H9 (cell line): ENCODE data around the gene NAA15. TPM values are rescaled to one million over a fixed set of nuclear protein-coding genes. Genes with fewer than 3 reads are reported as not detected.

Experiments used
- DNase-seq: peaks from one replicate; pipeline ENCODE4 v3.0.0-alpha.2; 2017
- H2AFZ ChIP-seq: one replicate; pipeline ENCODE4 v1.6.1; 2013; ENCODE audit warnings: mild to moderate bottlenecking, low read length, control low read depth, moderate library complexity
- H2AK5ac ChIP-seq: 2 replicates; pipeline ENCODE4 v1.6.1; 2013; ENCODE audit warnings: low read length, control low read depth, mixed read lengths; ENCODE audit not compliant: insufficient read length
- H2BK120ac ChIP-seq: one replicate; pipeline ENCODE4 v1.6.1; 2013; ENCODE audit warnings: low read depth, mild to moderate bottlenecking, low read length, control low read depth, inconsistent platforms; ENCODE audit not compliant: poor library complexity, severe bottlenecking
- H2BK12ac ChIP-seq: 2 replicates; pipeline ENCODE4 v1.6.1; 2013; ENCODE audit warnings: low read length, control low read depth, mixed read lengths, low read depth; ENCODE audit not compliant: insufficient read length
- H2BK15ac ChIP-seq: 2 replicates; pipeline ENCODE4 v1.6.1; 2013; ENCODE audit warnings: low read depth, low read length, control low read depth
- H2BK20ac ChIP-seq: one replicate; pipeline ENCODE4 v1.6.1; 2013; ENCODE audit warnings: low read depth, mild to moderate bottlenecking, low read length, control low read depth, inconsistent platforms; ENCODE audit not compliant: poor library complexity, severe bottlenecking
- H2BK5ac ChIP-seq: 2 replicates; pipeline ENCODE4 v1.6.1; 2013; ENCODE audit warnings: low read length, control low read depth, mixed read lengths; ENCODE audit not compliant: insufficient read length
- H3K14ac ChIP-seq: 2 replicates; pipeline ENCODE4 v1.6.1; 2013; ENCODE audit warnings: low read length, control low read depth; ENCODE audit not compliant: insufficient read depth
- H3K18ac ChIP-seq: 2 replicates; pipeline ENCODE4 v1.6.1; 2013; ENCODE audit warnings: low read depth, mild to moderate bottlenecking, mixed read lengths, low read length, control low read depth; ENCODE audit not compliant: insufficient read length
- H3K23ac ChIP-seq: 2 replicates; pipeline ENCODE4 v1.6.1; 2013; ENCODE audit warnings: low read length, control low read depth, mixed read lengths, low read depth; ENCODE audit not compliant: insufficient read length
- H3K23me2 ChIP-seq: 2 replicates; pipeline ENCODE4 v1.6.1; 2013; ENCODE audit warnings: low read depth, mild to moderate bottlenecking, mixed read lengths, low read length, control low read depth; ENCODE audit not compliant: insufficient read length, poor library complexity, severe bottlenecking
- H3K27ac ChIP-seq: 2 replicates; pipeline ENCODE4 v1.5.1; 2013; ENCODE audit warnings: low read length, control low read depth, mixed read lengths, low read depth; ENCODE audit not compliant: insufficient read length
- H3K27me3 ChIP-seq: 2 replicates; pipeline ENCODE4 v1.6.1; 2013; ENCODE audit warnings: low read length, control low read depth, inconsistent platforms; ENCODE audit not compliant: insufficient read depth
- H3K4ac ChIP-seq: 2 replicates; pipeline ENCODE4 v1.6.1; 2013; ENCODE audit warnings: low read depth, mild to moderate bottlenecking, control low read depth, inconsistent platforms, low read length, moderate library complexity
- H3K4me1 ChIP-seq: 2 replicates; pipeline ENCODE4 v1.6.1; 2013; ENCODE audit warnings: low read length, control low read depth, inconsistent platforms; ENCODE audit not compliant: insufficient read depth
- H3K4me2 ChIP-seq: 2 replicates; pipeline ENCODE4 v1.6.1; 2013; ENCODE audit warnings: low read length, control low read depth, mixed read lengths; ENCODE audit not compliant: insufficient read length, insufficient read depth
- H3K56ac ChIP-seq: 2 replicates; pipeline ENCODE4 v1.6.1; 2013; ENCODE audit warnings: low read depth, mild to moderate bottlenecking, mixed read lengths, low read length, control low read depth; ENCODE audit not compliant: insufficient read length
- H3K79me1 ChIP-seq: 2 replicates; pipeline ENCODE4 v1.6.1; 2013; ENCODE audit warnings: low read depth, mild to moderate bottlenecking, moderate library complexity, low read length, control low read depth, inconsistent platforms; ENCODE audit not compliant: insufficient read depth, poor library complexity, severe bottlenecking
- H3K79me2 ChIP-seq: 2 replicates; pipeline ENCODE4 v1.6.1; 2013; ENCODE audit warnings: low read length, control low read depth, inconsistent platforms; ENCODE audit not compliant: insufficient read depth
- H3K9ac ChIP-seq: 2 replicates; pipeline ENCODE4 v1.6.1; 2013; ENCODE audit warnings: low read length, control low read depth, mixed read lengths; ENCODE audit not compliant: insufficient read length; ENCODE audit errors: extremely low read depth
- H3K9me3 ChIP-seq: one replicate; pipeline ENCODE4 v1.6.1; 2013; ENCODE audit warnings: low read depth, low read length, inconsistent platforms; ENCODE audit not compliant: control insufficient read depth
- H3T11ph ChIP-seq: one replicate; pipeline ENCODE4 v1.6.1; 2013; ENCODE audit warnings: mild to moderate bottlenecking, low read length, control low read depth, inconsistent platforms
- H4K20me1 ChIP-seq: one replicate; pipeline ENCODE4 v1.6.1; 2013; ENCODE audit not compliant: control insufficient read depth, insufficient read length, insufficient read depth
- H4K5ac ChIP-seq: 2 replicates; pipeline ENCODE4 v1.6.1; 2013; ENCODE audit warnings: low read depth, mild to moderate bottlenecking, mixed read lengths, low read length, control low read depth; ENCODE audit not compliant: insufficient read length
- H4K8ac ChIP-seq: replicated peaks from 2 replicates; pipeline ENCODE4 v1.6.1; 2013; ENCODE audit warnings: low read length, control low read depth, mixed read lengths, low read depth; ENCODE audit not compliant: insufficient read length
- H4K91ac ChIP-seq: 2 replicates; pipeline ENCODE4 v1.6.1; 2013; ENCODE audit warnings: low read depth, mild to moderate bottlenecking, moderate library complexity, mixed read lengths, low read length, control low read depth; ENCODE audit not compliant: insufficient read length
- H3K27ac Mint-ChIP-seq, 3 experiments: 2 replicates in 2 of 3; 3 replicates in 1 of 3; pipeline ENCODE4 v1.8.0; 2020 to 2021; ENCODE audit warnings: mixed read lengths in 3 of 3, mild to moderate bottlenecking in 1 of 3, moderate library complexity in 1 of 3
- H3K27me3 Mint-ChIP-seq: 2 replicates; pipeline ENCODE4 v1.8.0; 2021; ENCODE audit warnings: low read depth, mild to moderate bottlenecking, moderate library complexity, mixed read lengths
- H3K36me3 Mint-ChIP-seq, 3 experiments: 2 replicates in 2 of 3; 3 replicates in 1 of 3; pipeline ENCODE4 v1.8.0; 2020 to 2021; ENCODE audit warnings: low read depth in 3 of 3, mixed read lengths in 3 of 3; ENCODE audit not compliant: insufficient read depth in 1 of 3
- H3K4me1 Mint-ChIP-seq, 2 experiments: 2 replicates each; pipeline ENCODE4 v1.8.0; 2020; ENCODE audit warnings: mixed read lengths in 2 of 2
- H3K4me3 Mint-ChIP-seq, 2 experiments: 2 replicates in 1 of 2; 3 replicates in 1 of 2; pipeline ENCODE4 v1.8.0; 2020 to 2021; ENCODE audit warnings: mild to moderate bottlenecking in 2 of 2, mixed read lengths in 2 of 2, moderate library complexity in 1 of 2
- H3K9me3 Mint-ChIP-seq, 2 experiments: 2 replicates in 1 of 2; 3 replicates in 1 of 2; pipeline ENCODE4 v1.8.0; 2020; ENCODE audit warnings: mild to moderate bottlenecking in 2 of 2, mixed read lengths in 2 of 2, moderate library complexity in 1 of 2
- WGBS: extraction: QIAGEN DNeasy Blood & Tissue Kit; methylation state at CpG from one replicate; pipeline ENCODE4 v1.1.7; 2013; ENCODE audit warnings: missing lambda C conversion rate, low lambda C conversion rate, mixed read lengths; ENCODE audit not compliant: insufficient read length; ENCODE audit errors: extremely low coverage; 5-methylcytosine and 5-hydroxymethylcytosine counted together
- total RNA-seq: library from RNA; stranded (reverse); gene quantifications from 2 replicates; pipeline ENCODE4 v1.2.1, GENCODE V29; 2021
- TF ChIP-seq, protein P1 (sequence below): fragments of 200-600 bp; sonication (generic); conservative IDR thresholded peaks from 3 replicates; pipeline ENCODE4 v1.8.0; 2021; ENCODE audit warnings: antibody characterized with exemption, mild to moderate bottlenecking

The NAA15 gene
- total RNA-seq, 1 experiment from 2014 or later, result 115 TPM

DNA sequence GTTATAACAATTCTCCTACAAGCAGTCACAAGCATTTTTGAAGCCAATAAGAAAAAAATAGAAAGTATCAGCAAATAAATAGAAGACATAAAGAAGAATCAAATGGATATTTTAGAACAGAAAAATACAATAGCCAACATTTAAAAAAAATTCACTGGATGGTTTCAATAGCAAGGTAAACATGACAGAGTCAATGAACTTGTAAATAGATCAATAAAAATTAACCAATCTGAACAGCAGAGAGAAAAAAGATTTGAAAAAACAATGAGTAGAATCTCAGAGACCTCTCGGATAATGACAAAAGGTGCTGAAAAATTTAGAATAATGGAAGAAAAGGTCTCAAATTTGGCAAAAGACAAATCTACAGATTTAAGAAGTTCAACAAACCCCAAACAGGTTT is 119.3 kb downstream of the NAA15 start:
- Histone ChIP-seq H3K56ac (no peak overlapping the region), H3K23me2 (no peaks in the 10 kb centered on the region), H3K18ac (no peak overlapping the region), H4K8ac (no peak overlapping the region), H3K9ac (no peak overlapping the region), H3K14ac (no peak overlapping the region), H3K27me3 (no peaks in the 10 kb centered on the region), H4K20me1 (no peaks in the 10 kb centered on the region), H4K91ac (no peak overlapping the region), H3K4me2 (no peak overlapping the region), H3T11ph (no peak overlapping the region), H3K27ac (no peak overlapping the region), H2AK5ac (no peak overlapping the region), H3K9me3 (no peaks in the 10 kb centered on the region), H3K79me2 (no peaks in the 10 kb centered on the region), H3K4ac (no peak overlapping the region), H3K23ac (no peak overlapping the region), H4K5ac (no peak overlapping the region), H3K4me1 (no peaks in the 10 kb centered on the region), H3K79me1 (no peaks in the 10 kb centered on the region), H2BK20ac (no peak overlapping the region), H2BK12ac (no peak overlapping the region), H2BK15ac (no peak overlapping the region), H2BK120ac (no peak overlapping the region), H2BK5ac (no peak overlapping the region), H2AFZ (no peak overlapping the region)
- no peak overlapping the region for H3K27ac Mint-ChIP-seq
- H3K4me3 Mint-ChIP-seq, result no peak overlapping the region
- H3K36me3 Mint-ChIP-seq, result peaks cover 4 to 18% (median 7%) of the 10 kb centered on the region in 3 experiments; a peak in 6 of 7 replicates
- H3K4me1 Mint-ChIP-seq, result no peaks in the 10 kb centered on the region
- no peaks in the 10 kb centered on the region for H3K27me3 Mint-ChIP-seq
- WGBS, result no CpG with 5 or more reads among the region's 1 CpG
- H3K9me3 Mint-ChIP-seq, result peaks cover 5 to 10% of the 10 kb centered on the region in 2 experiments; a peak in 4 of 5 replicates
- no peak for DNase-seq
- TF ChIP-seq, protein P1, sequence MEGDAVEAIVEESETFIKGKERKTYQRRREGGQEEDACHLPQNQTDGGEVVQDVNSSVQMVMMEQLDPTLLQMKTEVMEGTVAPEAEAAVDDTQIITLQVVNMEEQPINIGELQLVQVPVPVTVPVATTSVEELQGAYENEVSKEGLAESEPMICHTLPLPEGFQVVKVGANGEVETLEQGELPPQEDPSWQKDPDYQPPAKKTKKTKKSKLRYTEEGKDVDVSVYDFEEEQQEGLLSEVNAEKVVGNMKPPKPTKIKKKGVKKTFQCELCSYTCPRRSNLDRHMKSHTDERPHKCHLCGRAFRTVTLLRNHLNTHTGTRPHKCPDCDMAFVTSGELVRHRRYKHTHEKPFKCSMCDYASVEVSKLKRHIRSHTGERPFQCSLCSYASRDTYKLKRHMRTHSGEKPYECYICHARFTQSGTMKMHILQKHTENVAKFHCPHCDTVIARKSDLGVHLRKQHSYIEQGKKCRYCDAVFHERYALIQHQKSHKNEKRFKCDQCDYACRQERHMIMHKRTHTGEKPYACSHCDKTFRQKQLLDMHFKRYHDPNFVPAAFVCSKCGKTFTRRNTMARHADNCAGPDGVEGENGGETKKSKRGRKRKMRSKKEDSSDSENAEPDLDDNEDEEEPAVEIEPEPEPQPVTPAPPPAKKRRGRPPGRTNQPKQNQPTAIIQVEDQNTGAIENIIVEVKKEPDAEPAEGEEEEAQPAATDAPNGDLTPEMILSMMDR, result no peak
